Thoracic aorta (tissue), 2 donors: ENCODE results near the gene LIMD2. TPM values are rescaled to one million over a fixed set of nuclear protein-coding genes. Genes with fewer than 3 reads are reported as not detected.

ENCODE experiments used
- ATAC-seq: fragments of 150-250 bp; one replicate; pipeline ENCODE4 v1.8.0; 2017; ENCODE audit warnings: low read depth; ENCODE audit not compliant: insufficient number of reproducible peaks, low FRiP score
- DNase-seq: peaks from one replicate; pipeline ENCODE4 v3.0.0-alpha.2; 2020; ENCODE audit warnings: low spot score
- H3K27ac ChIP-seq, 2 donors: fragments of 200-600 bp; sonication (generic); 1 replicate in 1 of 2; 2 replicates in 1 of 2; pipeline ENCODE4 v1.5.1; 2016; ENCODE audit warnings: mild to moderate bottlenecking in 2 of 2, moderate library complexity in 2 of 2
- H3K27me3 ChIP-seq: fragments of 200-600 bp; sonication (generic); replicated peaks from 2 replicates; pipeline ENCODE4 v1.6.0; 2016; ENCODE audit warnings: mild to moderate bottlenecking; ENCODE audit not compliant: insufficient read depth
- H3K36me3 ChIP-seq: fragments of 200-600 bp; sonication (generic); one replicate; pipeline ENCODE4 v1.5.1; 2016
- H3K4me1 ChIP-seq, 2 donors: fragments of 200-600 bp; sonication (generic); 1 replicate in 1 of 2; 2 replicates in 1 of 2; pipeline versions ENCODE4 v1.5.1 to v1.6.0; 2016; ENCODE audit warnings: low read depth in 2 of 2, mild to moderate bottlenecking in 1 of 2; ENCODE audit not compliant: control insufficient read depth in 1 of 2
- H3K4me3 ChIP-seq: fragments of 200-600 bp; sonication (generic); 2 replicates; pipeline ENCODE4 v1.5.1; 2016; ENCODE audit warnings: mild to moderate bottlenecking
- H3K9me3 ChIP-seq: fragments of 200-600 bp; sonication (generic); 2 replicates; pipeline ENCODE4 v1.5.1; 2016
- CTCF ChIP-seq: fragments of 200-600 bp; sonication (generic); IDR thresholded peaks from one replicate; pipeline ENCODE4 v1.5.1; 2019; ENCODE audit warnings: antibody characterized with exemption
- total RNA-seq, 2 donors: library from RNA; depleted of rRNA; stranded (reverse); fragments of >200 nt; gene quantifications; one replicate each; pipeline versions ENCODE4 v1.1.0 to v1.2.3, GENCODE V29; 2016

The LIMD2 gene
- total RNA-seq, 2 donors from 2014 or later: 26.2 to 29.6 TPM

DNA sequence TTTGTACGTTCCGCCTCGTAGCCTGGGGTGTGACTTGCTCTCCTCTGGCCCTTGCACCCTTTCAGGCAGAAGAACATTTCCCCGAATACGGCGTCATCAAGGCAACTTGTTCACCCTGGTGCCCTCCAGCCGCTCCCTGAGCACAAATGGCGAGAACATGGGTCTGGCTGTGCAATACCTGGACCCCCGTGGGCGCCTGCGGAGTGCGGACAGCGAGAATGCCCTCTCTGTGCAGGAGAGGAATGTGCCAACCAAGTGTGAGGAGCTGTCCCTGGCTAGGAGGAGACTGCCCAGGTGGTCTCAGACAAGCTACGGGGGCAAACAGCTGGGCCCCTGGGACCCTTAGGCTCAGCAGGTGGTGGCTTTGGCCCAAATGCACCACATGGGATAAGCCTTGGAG, 10.4 kb downstream of the LIMD2 start:
- Histone ChIP-seq H3K27me3 (no peaks in the 10 kb centered on the region), H3K36me3 (peaks cover 64% of the 10 kb centered on the region)

GRCh38 chr17:63688396-63689020, 11.4 kb downstream of the LIMD2 start:
- no peak for TF ChIP-seq CTCF
- H3K9me3 ChIP-seq: no peaks in the 10 kb centered on the region
- ATAC-seq (no peak), DNase-seq (no peak)
- no peak overlapping the region for H3K27ac ChIP-seq
- no peaks in the 10 kb centered on the region for H3K27me3 ChIP-seq
- H3K4me1 ChIP-seq: peaks cover 7 to 9% of the 10 kb centered on the region in 2 donors
- H3K36me3 ChIP-seq: peaks cover 57% of the 10 kb centered on the region
- H3K4me3 ChIP-seq: no peak overlapping the region

More for the DNA sequence above, 10.4 kb downstream of the LIMD2 start:
- Histone ChIP-seq H3K27ac (no peak overlapping the region), H3K4me1 (peaks cover 7 to 9% of the 10 kb centered on the region in 2 donors), H3K4me3 (no peak overlapping the region), H3K9me3 (no peaks in the 10 kb centered on the region)
- TF ChIP-seq CTCF: no peak
- ATAC-seq: no peak
- DNase-seq: no peak

GRCh38 chr17:63686138-63686685, 13.7 kb downstream of the LIMD2 start:
- ATAC-seq (no peak), DNase-seq (no peak)
- TF ChIP-seq CTCF: no peak
- Histone ChIP-seq H3K27ac (no peak overlapping the region), H3K27me3 (no peaks in the 10 kb centered on the region), H3K36me3 (peaks cover 60% of the 10 kb centered on the region), H3K4me1 (peaks cover 7 to 9% of the 10 kb centered on the region in 2 donors), H3K4me3 (no peak overlapping the region), H3K9me3 (no peaks in the 10 kb centered on the region)

DNA sequence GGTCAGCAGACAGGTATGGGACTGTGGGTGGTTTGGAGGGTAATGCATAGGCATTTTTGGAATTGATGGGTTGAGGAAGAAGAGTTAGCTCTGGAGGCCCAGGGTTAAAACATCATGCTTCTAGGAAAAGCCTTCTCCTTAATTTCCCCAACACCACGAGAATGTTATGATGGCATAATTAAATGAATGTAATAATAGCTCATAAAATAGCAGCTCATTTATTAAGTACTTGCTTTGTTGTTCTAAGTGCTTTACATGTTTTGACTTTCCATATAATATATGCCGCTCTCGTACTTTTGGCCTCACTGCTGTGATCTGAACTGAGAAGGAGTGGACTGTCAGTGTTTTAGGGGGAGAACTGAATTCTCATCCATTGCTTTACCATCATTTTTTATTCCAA, 14.3 kb downstream of the LIMD2 start:
- no peaks in the 10 kb centered on the region for H3K27me3 ChIP-seq
- TF ChIP-seq CTCF: no peak
- DNase-seq: no peak
- no peak overlapping the region for H3K4me3 ChIP-seq
- no peak overlapping the region for H3K27ac ChIP-seq
- H3K4me1 ChIP-seq: peaks cover 7 to 9% of the 10 kb centered on the region in 2 donors
- no peaks in the 10 kb centered on the region for H3K9me3 ChIP-seq
- peaks cover 54% of the 10 kb centered on the region for H3K36me3 ChIP-seq
- no peak for ATAC-seq

GRCh38 chr17:63685041-63685440, 14.9 kb downstream of the LIMD2 start:
- DNase-seq (no peak), ATAC-seq (no peak)
- H3K4me3 ChIP-seq: no peak overlapping the region
- H3K27me3 ChIP-seq: no peaks in the 10 kb centered on the region
- H3K36me3 ChIP-seq: peaks cover 49% of the 10 kb centered on the region
- no peak for TF ChIP-seq CTCF
- no peak overlapping the region for H3K27ac ChIP-seq
- H3K4me1 ChIP-seq: peaks cover 7 to 9% of the 10 kb centered on the region in 2 donors
- no peaks in the 10 kb centered on the region for H3K9me3 ChIP-seq
